Measurements from ENCODE around the gene DPF3. TPM values are rescaled to one million over a fixed set of nuclear protein-coding genes. Genes with fewer than 3 reads are reported as not detected.

Gene DPF3
- total RNA-seq, 1 experiment from 2014 or later, result not detected

DNA sequence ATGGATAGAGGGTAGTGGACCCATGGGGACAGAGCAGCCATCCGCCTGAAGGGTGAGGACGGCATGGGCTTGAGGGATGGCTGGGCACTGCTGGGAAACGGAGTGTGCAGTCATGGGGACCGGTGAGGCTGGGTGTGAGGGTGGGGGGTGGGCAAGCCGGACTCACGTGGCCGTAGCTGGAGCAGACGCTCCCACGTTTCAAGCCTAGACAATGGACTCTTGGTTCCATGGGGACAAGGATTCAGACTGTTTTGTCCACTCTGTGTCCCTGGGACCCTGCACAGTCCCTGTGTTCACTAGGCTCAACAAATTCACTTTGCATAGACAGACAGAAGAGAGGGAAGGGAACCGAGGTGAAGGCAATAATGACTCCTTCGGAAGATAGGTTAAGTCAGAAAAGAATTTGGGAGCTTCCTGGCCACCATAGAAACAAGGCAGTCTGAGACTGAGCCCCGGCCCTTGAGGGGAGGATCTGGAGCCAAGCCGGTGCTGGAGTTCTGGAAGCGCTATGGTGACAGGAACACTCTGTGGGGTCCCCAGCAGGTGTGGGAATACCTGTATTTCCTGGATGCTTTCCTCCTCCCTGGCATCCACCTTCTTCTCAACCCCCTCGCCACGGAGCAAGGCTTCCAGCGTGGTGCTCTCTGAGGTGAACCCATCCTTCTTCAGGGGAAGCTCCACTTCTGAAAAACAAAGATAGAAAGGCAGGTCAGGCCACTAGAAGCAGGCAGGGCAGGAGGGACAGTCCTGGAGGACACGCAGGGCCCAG, 162.5 kb downstream of the DPF3 start:
- DNase-seq (ENCODE audit: low read depth, low spot score), result no peak

DNA sequence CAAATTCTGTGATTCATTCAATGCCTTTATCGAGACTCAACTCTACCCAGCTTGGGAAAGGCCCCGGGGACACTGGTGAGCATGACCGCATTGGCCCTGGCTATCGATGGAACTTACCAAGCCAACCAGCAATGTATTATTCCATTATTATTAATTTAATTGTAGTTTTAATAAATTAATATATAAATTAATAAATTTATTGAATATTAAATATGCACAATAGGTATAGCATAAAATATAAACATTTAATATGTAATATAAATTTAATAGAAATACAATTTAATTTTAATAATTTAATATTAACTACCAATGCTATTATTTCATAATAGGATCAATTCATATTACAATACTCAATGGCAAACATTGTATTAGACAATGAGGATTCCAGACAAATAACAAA, 163.4 kb downstream of the DPF3 start:
- no peak overlapping the region for H3K27ac ChIP-seq (ENCODE audit: low read length)
- in situ Hi-C loops (cut with HindIII; ENCODE audit: low pct_unique_long_range_greater_than_20kb, low sequenced_read_pairs), result no loop called here
- no peaks in the 10 kb centered on the region for H3K9me3 ChIP-seq (ENCODE audit: control insufficient read depth, insufficient read depth, low read depth, low read length)
- no peak overlapping the region for H3K4me3 ChIP-seq (ENCODE audit: low read depth in 2 of 2, low read length in 2 of 2)
- H3K4me1 ChIP-seq (ENCODE audit: control insufficient read depth, insufficient read depth, low read length), result no peaks in the 10 kb centered on the region
- ChIA-PET POLR2A (no interaction called here), CTCF (no interaction called here)
- H3K27me3 ChIP-seq (ENCODE audit: control insufficient read depth, insufficient read depth, low read length), result peaks cover 2% of the 10 kb centered on the region; the same call in 1 of the 2 replicates
- intact Hi-C loops (cut with micrococcal nuclease; ENCODE audit: unreplicated experiment), result no loop called here
- TF ChIP-seq, protein P1, sequence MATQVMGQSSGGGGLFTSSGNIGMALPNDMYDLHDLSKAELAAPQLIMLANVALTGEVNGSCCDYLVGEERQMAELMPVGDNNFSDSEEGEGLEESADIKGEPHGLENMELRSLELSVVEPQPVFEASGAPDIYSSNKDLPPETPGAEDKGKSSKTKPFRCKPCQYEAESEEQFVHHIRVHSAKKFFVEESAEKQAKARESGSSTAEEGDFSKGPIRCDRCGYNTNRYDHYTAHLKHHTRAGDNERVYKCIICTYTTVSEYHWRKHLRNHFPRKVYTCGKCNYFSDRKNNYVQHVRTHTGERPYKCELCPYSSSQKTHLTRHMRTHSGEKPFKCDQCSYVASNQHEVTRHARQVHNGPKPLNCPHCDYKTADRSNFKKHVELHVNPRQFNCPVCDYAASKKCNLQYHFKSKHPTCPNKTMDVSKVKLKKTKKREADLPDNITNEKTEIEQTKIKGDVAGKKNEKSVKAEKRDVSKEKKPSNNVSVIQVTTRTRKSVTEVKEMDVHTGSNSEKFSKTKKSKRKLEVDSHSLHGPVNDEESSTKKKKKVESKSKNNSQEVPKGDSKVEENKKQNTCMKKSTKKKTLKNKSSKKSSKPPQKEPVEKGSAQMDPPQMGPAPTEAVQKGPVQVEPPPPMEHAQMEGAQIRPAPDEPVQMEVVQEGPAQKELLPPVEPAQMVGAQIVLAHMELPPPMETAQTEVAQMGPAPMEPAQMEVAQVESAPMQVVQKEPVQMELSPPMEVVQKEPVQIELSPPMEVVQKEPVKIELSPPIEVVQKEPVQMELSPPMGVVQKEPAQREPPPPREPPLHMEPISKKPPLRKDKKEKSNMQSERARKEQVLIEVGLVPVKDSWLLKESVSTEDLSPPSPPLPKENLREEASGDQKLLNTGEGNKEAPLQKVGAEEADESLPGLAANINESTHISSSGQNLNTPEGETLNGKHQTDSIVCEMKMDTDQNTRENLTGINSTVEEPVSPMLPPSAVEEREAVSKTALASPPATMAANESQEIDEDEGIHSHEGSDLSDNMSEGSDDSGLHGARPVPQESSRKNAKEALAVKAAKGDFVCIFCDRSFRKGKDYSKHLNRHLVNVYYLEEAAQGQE (IDR thresholded peaks at IDR 0.05; ENCODE audit: insufficient read depth in 1 of 2, low read depth in 2 of 2, low read length in 1 of 2), result no peak
- TF ChIP-seq POLR2AphosphoS5 (IDR thresholded peaks at IDR 0.05; ENCODE audit: low read depth, low read length), result no peak
- TF ChIP-seq CTCF (IDR thresholded peaks at IDR 0.05), result no peak
- TF ChIP-seq SIN3A (IDR thresholded peaks at IDR 0.05; ENCODE audit: borderline replicate concordance, insufficient read depth, low read depth, low read length), result no peak
- no peak for TF ChIP-seq TCF7L2 (IDR thresholded peaks at IDR 0.05; ENCODE audit: low read depth, low read length)
- BruUV-seq (replicated peaks), result no TSS peak
- DNase-seq (ENCODE audit: low read depth, low spot score) (no peak), ATAC-seq (no peak)
- no peaks in the 10 kb centered on the region for H3K36me3 ChIP-seq (ENCODE audit: control insufficient read depth, insufficient read depth, low read length)

More for the DNA sequence above, 162.5 kb downstream of the DPF3 start:
- in situ Hi-C loops (cut with HindIII; ENCODE audit: low pct_unique_long_range_greater_than_20kb, low sequenced_read_pairs), result no loop called here
- no peaks in the 10 kb centered on the region for H3K4me1 ChIP-seq (ENCODE audit: control insufficient read depth, insufficient read depth, low read length)
- BruUV-seq (replicated peaks), result no TSS peak
- ChIA-PET CTCF (no interaction called here), POLR2A (interaction anchor here (0.6 kb wide), 1 partner anchor 176 kb away, joined by 3 read pairs; no protein-coding TSS in a partner anchor)
- no peak for ATAC-seq
- peaks cover 3% of the 10 kb centered on the region; the same call in 1 of the 2 replicates for H3K27me3 ChIP-seq (ENCODE audit: control insufficient read depth, insufficient read depth, low read length)
- no peaks in the 10 kb centered on the region for H3K9me3 ChIP-seq (ENCODE audit: control insufficient read depth, insufficient read depth, low read depth, low read length)
- H3K36me3 ChIP-seq (ENCODE audit: control insufficient read depth, insufficient read depth, low read length), result no peaks in the 10 kb centered on the region
- TF ChIP-seq CTCF (IDR thresholded peaks at IDR 0.05) (no peak), TCF7L2 (IDR thresholded peaks at IDR 0.05; ENCODE audit: low read depth, low read length) (no peak), SIN3A (IDR thresholded peaks at IDR 0.05; ENCODE audit: borderline replicate concordance, insufficient read depth, low read depth, low read length) (no peak), POLR2AphosphoS5 (IDR thresholded peaks at IDR 0.05; ENCODE audit: low read depth, low read length) (no peak)
- TF ChIP-seq, protein P1 (IDR thresholded peaks at IDR 0.05; ENCODE audit: insufficient read depth in 1 of 2, low read depth in 2 of 2, low read length in 1 of 2), result no peak
- H3K4me3 ChIP-seq (ENCODE audit: low read depth in 2 of 2, low read length in 2 of 2), result no peak overlapping the region
- H3K27ac ChIP-seq (ENCODE audit: low read length), result no peak overlapping the region
- intact Hi-C loops (cut with micrococcal nuclease; ENCODE audit: unreplicated experiment), result no loop called here
